H1 (cell line): ENCODE measurements around the gene TIMMDC1. TPM values are rescaled to one million over a fixed set of nuclear protein-coding genes. Genes with fewer than 3 reads are reported as not detected.

Experiments
- CTCF ChIA-PET: fragments of 300-600 bp; sonication (Branson Sonifier 250); formaldehyde crosslinking; loops from one replicate; lab custom pipeline; 2021; ENCODE audit not compliant: partially characterized antibody; lab: Charles Lee
- POLR2A ChIA-PET: fragments of 300-600 bp; sonication (Branson Sonifier 250); formaldehyde crosslinking; loops from one replicate; lab custom pipeline; 2021; ENCODE audit warnings: inconsistent platforms; ENCODE audit not compliant: partially characterized antibody; lab: Charles Lee
- DNase-seq, 2 experiments: peaks; one replicate each; pipeline versions ENCODE4 v3.0.0 to v3.0.0-alpha.2; 2010 to 2022; ENCODE audit warnings: low spot score in 2 of 2, low read depth in 1 of 2, mixed read lengths in 1 of 2
- FAIRE-seq: peaks from 2 replicates; lab custom pipeline; 2011; peaks lifted over from hg19 to GRCh38; lab: Jason Lieb, UNC
- H2AFZ ChIP-seq: 2 replicates; pipeline ENCODE4 v1.8.1; 2012; ENCODE audit warnings: low read length, inconsistent platforms
- H2AK5ac ChIP-seq: 2 replicates; pipeline ENCODE4 v1.6.1; 2013; ENCODE audit warnings: low read depth, low read length
- H2BK120ac ChIP-seq: replicated peaks from 2 replicates; pipeline ENCODE3; 2013; ENCODE audit warnings: low read depth, low read length, inconsistent platforms
- H2BK12ac ChIP-seq: 2 replicates; pipeline ENCODE4 v1.6.1; 2013; ENCODE audit warnings: low read depth, low read length
- H2BK15ac ChIP-seq: 2 replicates; pipeline ENCODE4 v1.6.1; 2013; ENCODE audit warnings: low read length
- H2BK20ac ChIP-seq: 2 replicates; pipeline ENCODE4 v1.6.1; 2013; ENCODE audit warnings: low read length
- H2BK5ac ChIP-seq: 2 replicates; pipeline ENCODE4 v1.6.1; 2013; ENCODE audit warnings: low read depth, low read length
- H3K14ac ChIP-seq: 2 replicates; pipeline ENCODE4 v1.6.1; 2013; ENCODE audit warnings: inconsistent platforms; ENCODE audit not compliant: insufficient read length
- H3K18ac ChIP-seq: 2 replicates; pipeline ENCODE4 v1.6.1; 2013; ENCODE audit warnings: low read length; ENCODE audit errors: extremely low read depth
- H3K23ac ChIP-seq: 2 replicates; pipeline ENCODE4 v1.6.1; 2013; ENCODE audit warnings: inconsistent platforms; ENCODE audit not compliant: insufficient read length
- H3K23me2 ChIP-seq: 2 replicates; pipeline ENCODE4 v1.6.1; 2013; ENCODE audit warnings: low read depth, low read length
- H3K27ac ChIP-seq: 2 replicates; pipeline ENCODE4 v1.6.1; 2011; ENCODE audit warnings: low read depth, low read length, inconsistent platforms
- H3K27me3 ChIP-seq, 4 experiments: replicated peaks in 1 of 4; 1 replicate in 1 of 4; 2 replicates in 3 of 4; pipeline versions ENCODE4 v1.6.1 to v1.8.1; 2011 to 2013; ENCODE audit warnings: low read length in 3 of 4, mild to moderate bottlenecking in 3 of 4, inconsistent platforms in 2 of 4, mixed read lengths in 2 of 4, moderate library complexity in 1 of 4; ENCODE audit not compliant: control insufficient read depth in 3 of 4, insufficient read depth in 3 of 4; ENCODE audit errors: extremely low read depth in 1 of 4
- H3K36me3 ChIP-seq, 4 experiments: 2 replicates each; pipeline versions ENCODE4 v1.6.1 to v1.8.1; 2011 to 2013; ENCODE audit warnings: mild to moderate bottlenecking in 4 of 4, low read length in 3 of 4, moderate library complexity in 2 of 4, control low read depth in 1 of 4, inconsistent platforms in 1 of 4; ENCODE audit not compliant: insufficient read depth in 4 of 4, control insufficient read depth in 2 of 4
- H3K4ac ChIP-seq: replicated peaks from 2 replicates; pipeline ENCODE3; 2013; ENCODE audit warnings: low read length, low read depth, mixed read lengths, inconsistent platforms; ENCODE audit not compliant: insufficient read length
- H3K4me1 ChIP-seq, 4 experiments: replicated peaks in 1 of 4; 1 replicate in 1 of 4; 2 replicates in 3 of 4; pipeline versions ENCODE4 v1.6.1 to v1.8.1; 2011 to 2013; ENCODE audit warnings: low read length in 3 of 4, inconsistent platforms in 2 of 4, mixed read lengths in 1 of 4; ENCODE audit not compliant: insufficient read depth in 4 of 4, control insufficient read depth in 3 of 4
- H3K4me2 ChIP-seq, 2 experiments: 2 replicates each; pipeline versions ENCODE4 v1.6.1 to v1.8.1; 2011 to 2013; ENCODE audit warnings: low read depth in 2 of 2, low read length in 2 of 2, control low read depth in 1 of 2, inconsistent platforms in 1 of 2, mild to moderate bottlenecking in 1 of 2; ENCODE audit not compliant: insufficient read depth in 1 of 2
- H3K4me3 ChIP-seq, 4 experiments: fragments of 200-600, 300-600 bp in 1 of 4; sonication (generic), shearing (Covaris generic), sonication (Bioruptor Twin) in 1 of 4; 2 replicates each; pipeline versions ENCODE4 v1.5.1 to v1.8.1; 2011 to 2016; ENCODE audit warnings: low read length in 4 of 4, low read depth in 3 of 4, control low read depth in 2 of 4, inconsistent platforms in 2 of 4, mild to moderate bottlenecking in 2 of 4, mixed read lengths in 1 of 4, moderate library complexity in 1 of 4; ENCODE audit not compliant: insufficient read depth in 2 of 4; ENCODE audit errors: extremely low read depth in 1 of 4
- H3K56ac ChIP-seq: replicated peaks from 2 replicates; pipeline ENCODE3; 2013; ENCODE audit warnings: low read depth, mild to moderate bottlenecking, mixed read lengths, low read length, inconsistent platforms; ENCODE audit not compliant: insufficient read length
- H3K79me1 ChIP-seq: 2 replicates; pipeline ENCODE4 v1.6.1; 2013; ENCODE audit warnings: low read depth, low read length, control low read depth
- H3K79me2 ChIP-seq, 2 experiments: 2 replicates each; pipeline versions ENCODE4 v1.6.1 to v1.8.1; 2012 to 2013; ENCODE audit warnings: low read length in 2 of 2, mild to moderate bottlenecking in 2 of 2, inconsistent platforms in 1 of 2; ENCODE audit not compliant: insufficient read depth in 2 of 2, control insufficient read depth in 1 of 2
- H3K9ac ChIP-seq, 4 experiments: replicated peaks in 1 of 4; 1 replicate in 1 of 4; 2 replicates in 3 of 4; pipeline versions ENCODE4 v1.6.1 to v1.8.1; 2011 to 2013; ENCODE audit warnings: low read depth in 3 of 4, low read length in 3 of 4, control low read depth in 2 of 4, mild to moderate bottlenecking in 2 of 4, moderate library complexity in 2 of 4, inconsistent platforms in 1 of 4; ENCODE audit errors: extremely low read depth in 1 of 4
- H3K9me3 ChIP-seq, 2 experiments: 2 replicates each; pipeline versions ENCODE4 v1.6.1 to v1.8.1; 2012 to 2013; ENCODE audit warnings: mild to moderate bottlenecking in 2 of 2, moderate library complexity in 2 of 2, control low read depth in 1 of 2, inconsistent platforms in 1 of 2, low read depth in 1 of 2, low read length in 1 of 2, mixed read lengths in 1 of 2; ENCODE audit not compliant: insufficient read depth in 2 of 2
- H4K20me1 ChIP-seq, 2 experiments: replicated peaks in 1 of 2; 2 replicates each; pipeline versions ENCODE3 to v1.8.1; 2011 to 2013; ENCODE audit warnings: inconsistent platforms in 2 of 2, low read length in 2 of 2, mild to moderate bottlenecking in 1 of 2; ENCODE audit not compliant: insufficient read depth in 2 of 2, control insufficient read depth in 1 of 2
- H4K5ac ChIP-seq: 2 replicates; pipeline ENCODE4 v1.6.1; 2013; ENCODE audit warnings: low read length, low read depth, mixed read lengths, inconsistent platforms; ENCODE audit not compliant: insufficient read length
- H4K8ac ChIP-seq: 2 replicates; pipeline ENCODE4 v1.8.0; 2013; ENCODE audit warnings: mild to moderate bottlenecking, moderate library complexity, low read length, inconsistent platforms; ENCODE audit not compliant: insufficient read depth; ENCODE audit errors: extremely low read depth
- H4K91ac ChIP-seq: replicated peaks from 2 replicates; pipeline ENCODE3; 2013; ENCODE audit warnings: low read length, mixed read lengths, inconsistent platforms; ENCODE audit not compliant: insufficient read length
- BACH1 ChIP-seq: IDR thresholded peaks from 2 replicates; pipeline ENCODE4 v1.6.1; 2012; ENCODE audit warnings: low read length, improper control_type of control experiment
- CHD1 ChIP-seq: IDR thresholded peaks from 2 replicates; pipeline ENCODE4 v1.6.1; 2012; ENCODE audit warnings: low read depth, low read length, improper control_type of control experiment
- CREB1 ChIP-seq: IDR thresholded peaks from 2 replicates; pipeline ENCODE4 v1.6.1; 2012; ENCODE audit warnings: inconsistent platforms
- EZH2 ChIP-seq: fragments of 200-600 bp; sonication (generic); IDR thresholded peaks from 2 replicates; pipeline ENCODE4 v1.7.1; 2012; ENCODE audit warnings: low read depth, mild to moderate bottlenecking, moderate library complexity, low read length, inconsistent platforms; ENCODE audit not compliant: severe bottlenecking
- GTF2F1 ChIP-seq: IDR thresholded peaks from 2 replicates; pipeline ENCODE4 v1.6.1; 2012; ENCODE audit warnings: low read depth, low read length, improper control_type of control experiment, borderline replicate concordance
- SAP30 ChIP-seq: fragments of 300-600 bp; sonication (generic); IDR thresholded peaks from 2 replicates; pipeline ENCODE4 v1.7.1; 2012; ENCODE audit warnings: low read length, moderate library complexity, mild to moderate bottlenecking, inconsistent platforms; ENCODE audit not compliant: insufficient read depth, insufficient replicate concordance
- SP1 ChIP-seq: IDR thresholded peaks from 2 replicates; pipeline ENCODE4 v1.6.1; 2011; ENCODE audit warnings: low read depth, low read length
- TAF1 ChIP-seq: IDR thresholded peaks from 2 replicates; pipeline ENCODE4 v1.6.1; 2011; ENCODE audit warnings: mild to moderate bottlenecking, low read depth, low read length
- TAF7 ChIP-seq: optimal IDR thresholded peaks from 2 replicates; pipeline ENCODE3; 2011; ENCODE audit warnings: low read depth, mild to moderate bottlenecking, inconsistent platforms, low read length, moderate library complexity, borderline replicate concordance
- TEAD4 ChIP-seq: IDR thresholded peaks from 2 replicates; pipeline ENCODE4 v1.6.1; 2012; ENCODE audit warnings: low read depth, low read length, inconsistent platforms, mixed read lengths
- YY1 ChIP-seq: IDR thresholded peaks from 2 replicates; pipeline ENCODE4 v1.6.1; 2011; ENCODE audit warnings: low read depth, mild to moderate bottlenecking, low read length
- ZNF274 ChIP-seq: IDR thresholded peaks from 2 replicates; pipeline ENCODE4 v1.7.0; 2012; ENCODE audit warnings: low read length, borderline replicate concordance; ENCODE audit errors: extremely low read depth
- WGBS, 2 experiments: shearing (Covaris generic) in 1 of 2; methylation state at CpG; one replicate each; pipeline versions ENCODE4 v1.1.6 to v1.1.7; 2013 to 2015; ENCODE audit warnings: low lambda C conversion rate in 2 of 2, mixed read lengths in 2 of 2, inconsistent platforms in 1 of 2, low coverage in 1 of 2, missing lambda C conversion rate in 1 of 2; ENCODE audit not compliant: insufficient replicate concordance in 2 of 2, insufficient coverage in 1 of 2, insufficient read length in 1 of 2; ENCODE audit errors: extremely low coverage in 1 of 2, missing lambda C conversion rate in 1 of 2; 5-methylcytosine and 5-hydroxymethylcytosine counted together
- polyA plus RNA-seq, 7 experiments: library from polyadenylated mRNA; depleted of rRNA in 3 of 7; stranded (reverse) in 5 of 7; unstranded in 2 of 7; fragments of >200 nt in 5 of 7; fragments of 200-250 nt in 2 of 7; gene quantifications; 1 replicate in 5 of 7; 2 replicates in 1 of 7; 4 replicates in 1 of 7; pipeline versions ENCODE4 v1.2.1 to v1.2.3, GENCODE V29; 2011 to 2013; ENCODE audit warnings: missing spikeins in 2 of 7, mixed read lengths in 2 of 7
- total RNA-seq: library from RNA; stranded (reverse); fragmentation: NEBNext Ultra II Directional; extraction: Animal tissue kit (Norgen Biotek cat#: 25700); gene quantifications from 2 replicates; pipeline ENCODE4 v1.2.1, GENCODE V29; 2021
- TF ChIP-seq, protein P1 (sequence below): IDR thresholded peaks from 2 replicates; pipeline ENCODE4 v1.6.1; 2011; ENCODE audit warnings: low read length, improper control_type of control experiment

The TIMMDC1 gene
- total and polyA plus RNA-seq, 2 of the 8 experiments (the other 6 are each of a cell fraction or from before 2014, with no cell fraction given): 80.7 to 128 TPM

DNA sequence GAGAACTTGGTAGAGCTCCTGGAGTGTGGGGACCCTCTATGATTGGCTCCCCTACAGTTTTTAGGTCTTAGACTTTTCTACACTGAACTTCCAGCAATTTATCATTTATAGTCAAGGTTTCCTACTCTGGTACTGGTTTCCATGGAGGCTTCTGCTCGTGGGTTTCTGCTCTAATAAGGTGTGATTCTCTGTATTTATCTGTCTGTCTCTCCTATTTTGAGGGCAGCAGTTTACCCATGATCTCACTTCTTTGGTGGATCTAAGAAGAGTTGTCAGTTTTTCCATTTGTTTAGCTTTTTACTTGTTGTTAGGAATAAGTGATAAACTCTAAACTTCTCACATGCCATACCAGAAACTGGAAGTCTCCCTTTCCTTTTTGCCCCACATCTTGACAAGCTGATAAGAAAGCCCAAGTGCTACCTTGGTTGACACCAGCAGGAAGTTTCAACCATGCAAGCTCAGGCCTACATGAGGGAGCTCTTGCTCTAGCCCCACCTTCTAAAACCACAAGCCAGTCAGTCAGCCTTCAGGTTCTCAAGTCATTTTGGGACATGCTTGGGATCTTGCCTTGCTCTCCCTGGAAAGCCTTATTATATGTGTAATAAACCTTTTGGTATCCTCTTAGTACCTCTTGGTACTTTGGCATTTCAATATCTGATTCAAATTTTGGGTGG, 10.0 kb downstream of the TIMMDC1 start:
- no peak overlapping the region for H2BK15ac ChIP-seq
- H3K56ac ChIP-seq: no peak overlapping the region
- CTCF ChIA-PET: interaction anchor here (0.7 to 1.2 kb wide), 2 partner anchors 10 to 40 kb away, joined by 3 read pairs; no protein-coding TSS in a partner anchor
- H3K23me2 ChIP-seq: no peaks in the 10 kb centered on the region
- H4K91ac ChIP-seq: no peak overlapping the region
- FAIRE-seq: no peak
- no peaks in the 10 kb centered on the region for H3K9me3 ChIP-seq
- no peak overlapping the region for H2AFZ ChIP-seq
- H4K5ac ChIP-seq: no peak overlapping the region
- no peaks in the 10 kb centered on the region for H3K79me1 ChIP-seq
- H3K36me3 ChIP-seq: peaks cover 5 to 45% (median 28%) of the 10 kb centered on the region in 4 experiments; a peak in 7 of 8 replicates
- no peak overlapping the region for H2BK12ac ChIP-seq
- no peak overlapping the region for H2AK5ac ChIP-seq
- no peak overlapping the region for H2BK120ac ChIP-seq
- H3K4ac ChIP-seq: no peak overlapping the region
- no peak overlapping the region for H3K4me3 ChIP-seq
- no peak overlapping the region for H2BK5ac ChIP-seq
- WGBS, 2 experiments: 81% methylated on average over 1 of the region's 1 CpG; no CpG with 5 or more reads in 1 of the 2 experiments
- peaks cover 0 to 3% of the 10 kb centered on the region in 2 experiments for H4K20me1 ChIP-seq
- no peak overlapping the region for H3K14ac ChIP-seq
- no peak overlapping the region for H2BK20ac ChIP-seq
- no peak overlapping the region for H3K23ac ChIP-seq
- no peaks in the 10 kb centered on the region; a peak in 1 of 4 replicates for H3K79me2 ChIP-seq
- DNase-seq: no peak
- H3K4me1 ChIP-seq: no peaks in the 10 kb centered on the region
- POLR2A ChIA-PET: interaction anchor here (1.5 kb wide), 1 partner anchor 10 kb away, joined by 6 read pairs; the partner anchor contains the start of gene TIMMDC1
- H3K9ac ChIP-seq: no peak overlapping the region
- H3K18ac ChIP-seq: no peak overlapping the region
- no peak overlapping the region for H3K27ac ChIP-seq
- H3K4me2 ChIP-seq: no peak overlapping the region
- no peak overlapping the region for H4K8ac ChIP-seq
- H3K27me3 ChIP-seq: no peaks in the 10 kb centered on the region
- TF ChIP-seq EZH2 (no peak), GTF2F1 (no peak), TAF1 (no peak), ZNF274 (no peak), YY1 (no peak), CHD1 (no peak), TAF7 (no peak), CREB1 (no peak), SAP30 (no peak), SP1 (no peak), TEAD4 (no peak), BACH1 (no peak)
- TF ChIP-seq, protein P1, sequence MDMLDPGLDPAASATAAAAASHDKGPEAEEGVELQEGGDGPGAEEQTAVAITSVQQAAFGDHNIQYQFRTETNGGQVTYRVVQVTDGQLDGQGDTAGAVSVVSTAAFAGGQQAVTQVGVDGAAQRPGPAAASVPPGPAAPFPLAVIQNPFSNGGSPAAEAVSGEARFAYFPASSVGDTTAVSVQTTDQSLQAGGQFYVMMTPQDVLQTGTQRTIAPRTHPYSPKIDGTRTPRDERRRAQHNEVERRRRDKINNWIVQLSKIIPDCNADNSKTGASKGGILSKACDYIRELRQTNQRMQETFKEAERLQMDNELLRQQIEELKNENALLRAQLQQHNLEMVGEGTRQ: no peak
